HG02798 (cell line): ENCODE data around the gene ZNF814.
"Not testable (repeated sequence)": the region's sequence is repeated elsewhere in the genome, so short reads cannot be mapped to it uniquely, and the experiment has no call there.

ENCODE experiments used
- ATAC-seq: cut with Tn5 transposase; IDR thresholded peaks from one replicate; pipeline ENCODE4 v1.9.1; 2021; ENCODE audit warnings: mild to moderate bottlenecking; ENCODE audit not compliant: unreplicated experiment, poor library complexity

Gene ZNF814

DNA sequence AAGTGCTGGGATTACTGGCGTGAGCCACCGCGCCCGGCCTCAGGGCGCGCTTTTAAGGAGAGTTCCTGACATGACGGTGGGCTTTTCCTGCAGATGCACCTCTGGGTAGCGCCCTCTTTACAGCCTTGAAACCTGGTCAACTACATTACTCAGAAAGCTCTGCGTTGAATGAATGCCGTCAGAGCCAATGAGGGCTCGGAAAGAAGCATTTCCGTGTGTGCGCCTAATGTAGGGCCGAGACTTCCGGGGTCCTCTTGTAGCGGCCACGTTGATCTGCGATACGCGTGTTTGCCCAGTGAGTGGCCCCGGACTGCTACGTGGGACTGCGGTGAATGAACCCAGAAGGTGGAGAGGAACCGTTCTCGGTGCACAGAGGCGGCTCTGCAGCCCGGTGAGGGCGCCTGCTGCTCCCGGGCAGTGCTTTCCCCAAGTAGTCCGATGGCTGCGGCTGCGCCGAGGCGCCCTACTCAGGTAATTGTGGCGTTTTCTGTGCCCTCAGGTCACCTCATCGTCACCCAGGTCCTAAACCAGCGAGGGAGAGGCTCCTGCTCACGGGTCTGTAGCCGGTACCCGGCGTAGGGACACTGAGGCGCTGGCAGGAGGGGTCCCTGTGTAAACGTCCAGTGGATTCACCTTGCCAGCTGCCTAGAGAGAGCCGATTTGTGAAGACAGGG lies 69.2 kb downstream of the ZNF814 start:
- peak; percentile 88 for ATAC-seq

DNA sequence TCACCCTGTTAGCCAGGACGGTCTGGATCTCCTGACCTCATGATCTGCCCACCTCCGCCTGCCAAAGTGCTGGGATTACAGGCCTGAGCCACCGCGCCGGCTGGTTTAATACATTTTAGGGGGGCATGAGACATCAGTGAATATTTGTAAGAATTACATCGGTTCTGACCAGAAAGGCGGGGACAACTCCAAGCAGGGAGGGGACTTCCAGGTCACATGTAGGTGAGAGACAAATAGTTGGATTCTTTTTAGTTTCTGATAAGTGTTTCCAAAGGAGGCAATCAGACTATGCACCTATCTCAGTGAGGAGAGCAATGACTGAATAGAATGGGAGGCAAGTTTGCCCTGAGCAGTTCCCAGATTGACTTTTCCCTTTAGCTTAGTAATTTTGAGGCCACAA lies 70.5 kb downstream of the ZNF814 start:
- ATAC-seq, result no peak

DNA sequence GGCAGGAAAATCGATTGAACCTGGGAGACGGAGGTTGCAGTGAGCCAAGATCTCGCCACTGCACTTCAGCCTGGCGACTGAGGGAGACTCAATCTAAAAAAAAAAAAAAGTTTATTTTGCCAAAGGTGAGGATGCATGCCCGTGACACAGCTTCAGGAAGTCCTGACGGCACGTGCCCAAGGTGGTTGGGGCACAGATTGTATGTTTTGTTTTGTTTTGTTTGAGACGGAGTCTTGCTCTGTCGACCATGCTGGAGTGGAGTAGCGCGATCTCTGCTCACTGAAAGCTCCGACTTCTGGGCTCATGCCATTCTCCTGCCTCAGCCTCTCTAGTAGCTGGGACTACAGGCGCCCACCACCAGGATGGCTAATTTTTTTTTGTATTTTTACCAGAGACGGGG lies 70.9 kb downstream of the ZNF814 start:
- ATAC-seq, result no peak

DNA sequence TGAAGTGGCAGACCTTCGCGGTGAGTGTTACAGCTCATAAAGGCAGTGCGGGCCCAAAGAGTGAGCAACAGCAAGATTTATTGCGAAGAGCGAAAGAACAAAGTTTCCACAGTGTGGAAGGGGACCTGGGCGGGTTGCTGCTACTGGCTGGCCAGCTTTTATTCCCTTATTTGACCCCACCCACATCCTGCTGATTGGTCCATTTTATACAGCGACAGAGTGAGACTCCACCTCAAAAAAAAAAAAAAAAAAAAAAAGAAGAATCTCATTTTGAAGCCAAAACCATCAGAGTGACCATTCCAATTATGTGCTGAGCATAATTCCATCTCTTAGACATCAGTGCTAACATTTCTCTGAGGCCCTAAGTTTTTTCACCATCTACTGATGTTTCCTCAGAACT lies 72.2 kb downstream of the ZNF814 start:
- no peak for ATAC-seq

DNA sequence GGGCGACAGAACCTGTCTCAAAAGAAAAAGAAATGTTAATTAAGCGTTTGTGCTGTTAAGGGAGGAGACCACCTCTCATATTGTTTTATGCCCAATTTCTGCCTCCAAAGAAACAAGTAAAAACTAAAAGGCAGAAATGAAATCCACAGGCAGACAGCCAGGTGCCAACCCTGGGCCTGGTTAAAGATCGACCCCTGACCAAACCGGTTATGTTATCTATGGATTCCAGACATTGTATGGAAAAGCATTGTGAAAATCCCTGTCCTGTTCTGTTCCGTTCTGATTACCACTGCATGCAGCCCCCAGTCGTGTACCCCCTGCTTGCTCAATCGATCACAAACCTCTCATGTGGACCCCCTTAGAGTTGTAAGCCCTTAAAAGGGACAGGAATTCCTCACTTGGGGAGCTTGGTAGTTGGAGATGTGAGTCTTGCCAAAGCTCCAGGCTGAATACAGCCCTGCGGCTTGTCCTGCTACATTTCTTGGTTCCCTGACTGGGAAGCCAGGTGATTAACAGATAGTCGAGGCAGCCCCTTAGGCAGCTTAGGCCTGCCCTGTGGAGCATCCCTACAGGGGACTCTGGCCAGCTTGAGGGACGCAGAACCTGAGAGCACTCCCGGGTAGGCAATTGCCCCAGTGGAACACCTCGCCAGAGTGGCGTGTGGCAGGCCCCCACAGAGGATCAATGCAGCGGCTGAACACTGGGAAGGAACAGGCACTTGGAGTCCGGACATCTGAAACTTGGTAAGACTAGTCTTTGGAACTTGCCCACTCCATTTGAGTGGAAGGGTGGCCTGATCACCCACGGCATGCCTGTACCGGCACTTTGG lies 73.4 kb downstream of the ZNF814 start:
- no peak for ATAC-seq

DNA sequence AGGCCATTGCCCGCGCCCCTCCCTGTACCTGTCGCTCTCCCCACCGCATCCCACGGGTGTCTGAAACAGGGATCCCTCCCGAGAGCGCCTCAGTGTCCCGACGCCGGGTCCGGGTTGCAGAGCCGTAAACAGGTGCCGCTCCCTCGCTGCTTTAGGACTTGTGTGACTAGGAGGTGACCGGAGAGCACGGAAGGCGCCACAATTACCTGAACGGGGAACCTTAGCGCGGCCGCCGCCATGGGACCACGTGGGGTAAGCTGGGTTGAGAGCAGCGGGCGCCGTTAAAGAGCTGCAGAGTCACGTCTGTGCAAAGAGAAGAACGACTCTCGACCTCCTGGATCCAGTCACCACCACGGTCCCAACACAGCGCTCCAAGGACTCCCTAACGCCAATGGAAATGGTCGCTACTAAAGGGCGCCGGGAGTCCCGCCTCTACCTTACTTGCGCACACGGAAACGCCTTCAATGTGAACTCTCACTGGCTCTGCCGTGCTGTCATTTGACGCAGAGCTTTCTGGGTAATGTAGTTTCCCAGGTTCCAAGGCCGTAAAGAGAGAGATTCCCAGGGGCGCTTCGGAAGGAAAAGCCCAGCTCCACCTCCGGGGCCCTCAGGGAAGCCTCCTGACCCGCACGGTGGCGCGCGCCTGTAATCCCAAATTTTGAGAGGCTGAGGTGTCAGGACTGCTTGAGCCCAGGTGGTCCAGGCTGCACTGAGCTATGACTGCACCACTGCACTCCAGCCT lies 74.2 kb downstream of the ZNF814 start, which contains the start of gene ZNF552:
TSS of gene ZNF552 (minus strand) at position 409 of the 742 bp plus-strand sequence. CDS start at position 239, 170 bp downstream.
- peak; percentile 80 for ATAC-seq

DNA sequence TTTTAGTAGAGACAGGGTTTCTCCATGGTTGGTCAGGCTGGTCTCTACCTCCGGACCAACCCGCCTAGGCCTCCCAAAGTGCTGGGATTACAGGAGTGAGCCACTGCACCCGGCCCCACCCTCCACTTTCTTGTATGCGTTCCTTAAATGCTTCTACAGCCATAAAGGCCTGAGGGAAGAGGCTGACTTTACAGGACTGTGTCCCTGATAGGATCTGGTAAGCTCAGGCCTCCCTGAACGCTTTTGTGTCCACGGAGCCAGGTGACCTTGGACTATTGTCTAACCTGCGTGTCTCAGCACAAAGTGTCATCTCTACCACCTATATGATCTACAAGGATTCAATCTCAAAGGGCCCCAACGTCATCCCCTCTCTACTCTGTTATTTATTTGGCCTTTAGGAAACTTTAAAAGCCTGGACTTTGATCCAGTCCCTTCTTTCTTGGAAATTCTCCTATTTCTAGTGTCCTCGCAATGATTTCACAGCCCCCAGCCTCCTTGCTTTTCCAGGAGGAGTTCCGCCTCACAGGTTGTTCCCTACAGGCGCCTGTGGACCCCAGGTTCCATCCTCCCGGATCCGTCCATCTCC lies 74.8 kb downstream of the ZNF814 start:
- no peak for ATAC-seq

DNA sequence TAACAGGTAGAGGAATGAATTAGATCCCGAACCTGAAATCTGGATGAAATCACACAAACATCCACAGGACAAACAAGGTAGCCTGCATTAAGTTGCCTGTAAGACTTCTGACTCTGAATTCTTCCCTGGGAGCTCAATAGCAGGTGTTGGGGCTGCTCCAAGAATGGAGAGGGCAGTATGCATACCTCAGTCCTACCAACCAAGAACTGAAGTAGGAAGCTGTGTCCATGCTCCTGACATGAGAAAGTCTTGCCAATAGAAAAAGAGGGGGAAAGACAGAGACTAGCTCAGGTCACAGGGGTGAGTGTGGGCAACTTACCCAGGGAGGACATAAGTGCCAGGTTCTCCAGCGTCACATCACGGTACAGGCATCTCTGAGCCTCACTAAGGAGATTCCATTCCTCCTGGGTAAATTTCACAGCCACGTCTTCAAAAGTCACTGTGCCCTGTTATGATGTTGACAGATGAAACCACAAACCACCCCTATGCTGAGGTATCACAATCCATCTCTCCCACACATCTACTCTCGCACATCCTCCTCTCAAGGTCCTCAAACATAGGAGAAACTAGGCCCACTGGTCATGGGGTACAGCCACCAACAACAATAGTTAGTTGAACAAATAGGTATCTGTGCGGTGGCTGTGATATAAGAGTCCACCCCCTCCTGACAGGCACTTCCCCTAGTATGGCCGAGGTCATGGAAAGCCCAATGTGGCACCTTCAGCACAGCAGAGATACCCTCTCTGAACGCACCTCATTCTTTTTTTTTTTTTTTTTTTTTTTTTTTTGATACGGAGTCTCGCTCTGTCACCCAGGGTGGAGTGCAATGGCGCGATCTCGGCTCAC lies 75.6 kb downstream of the ZNF814 start:
- ATAC-seq, result not testable (repeated sequence)

DNA sequence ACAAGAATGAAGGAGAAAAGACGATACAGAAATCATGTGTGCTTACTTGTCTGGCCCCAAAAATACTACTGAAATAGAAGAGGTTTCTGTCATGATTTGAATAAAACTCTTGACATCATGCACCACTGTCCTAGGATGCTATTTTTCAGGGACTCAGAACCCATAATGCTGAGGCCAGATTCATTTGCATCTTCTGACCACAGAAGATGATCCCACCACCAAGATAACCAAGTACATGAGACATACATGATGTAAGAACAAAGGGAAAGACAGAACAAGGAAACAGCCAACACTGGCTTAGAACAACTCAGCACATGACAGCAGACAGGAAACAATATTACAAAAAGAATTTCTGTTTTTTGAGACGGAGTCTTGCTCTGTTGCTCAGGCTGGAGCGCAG lies 76.6 kb downstream of the ZNF814 start:
- ATAC-seq, result no peak

DNA sequence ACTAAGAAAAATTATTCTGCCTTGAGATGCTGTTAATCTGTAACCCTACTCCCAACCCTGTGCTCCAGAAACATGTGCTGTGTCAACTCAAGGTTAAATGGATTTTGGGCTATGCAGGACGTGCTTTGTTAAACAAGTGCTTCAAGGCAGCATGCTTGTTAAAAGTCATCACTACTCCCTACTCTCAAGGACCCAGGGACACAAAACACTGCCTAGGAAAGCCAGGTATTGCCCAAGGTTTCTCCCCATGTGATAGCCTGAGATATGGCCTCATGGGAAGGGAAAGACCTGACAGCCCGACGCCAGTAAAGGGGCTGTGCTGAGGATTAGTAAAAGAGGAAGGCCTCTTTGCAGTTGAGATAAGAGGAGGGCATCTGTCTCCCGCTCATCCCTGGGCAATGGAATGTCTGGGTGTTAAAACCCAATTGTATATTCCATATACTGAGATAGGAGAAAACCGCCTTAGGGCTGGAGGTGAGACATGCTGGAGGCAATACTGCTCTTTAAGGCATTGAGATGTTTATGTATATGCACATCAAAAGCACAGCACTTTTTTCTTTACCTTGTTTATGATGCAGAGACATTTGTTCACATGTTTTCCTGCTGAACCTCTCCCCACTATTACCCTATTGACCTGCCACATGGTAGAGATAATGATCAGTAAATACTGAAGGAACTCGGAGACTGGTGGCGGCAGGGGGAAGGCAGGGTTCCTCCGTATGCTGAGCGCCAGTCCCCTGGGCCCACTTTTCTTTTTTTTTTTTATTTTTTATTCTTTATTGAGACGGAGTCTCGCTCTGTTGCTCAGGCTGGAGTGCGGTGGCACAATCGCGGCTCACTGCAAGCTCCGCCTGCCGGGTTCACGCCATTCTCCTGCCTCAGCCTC lies 78.2 kb downstream of the ZNF814 start:
- not testable (repeated sequence) for ATAC-seq

DNA sequence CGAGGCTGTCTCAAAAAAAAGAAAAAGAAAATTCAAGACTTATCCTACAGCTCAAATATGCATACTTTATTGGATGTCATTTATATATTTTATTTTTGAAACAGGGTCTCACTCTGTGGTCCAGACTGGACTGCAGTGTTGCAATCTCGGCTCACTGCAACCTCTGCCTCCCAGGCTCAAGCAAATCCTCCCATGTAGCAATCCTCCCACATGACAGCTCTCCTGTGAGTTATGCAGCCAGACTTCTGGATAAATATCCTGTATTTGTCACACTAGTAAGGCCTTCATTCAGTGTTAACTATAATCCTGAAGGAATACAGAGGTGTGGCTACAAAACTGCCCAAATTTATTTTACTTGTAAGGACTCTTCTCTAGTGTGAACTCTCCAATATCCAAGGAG lies 81.3 kb downstream of the ZNF814 start:
- no peak for ATAC-seq

DNA sequence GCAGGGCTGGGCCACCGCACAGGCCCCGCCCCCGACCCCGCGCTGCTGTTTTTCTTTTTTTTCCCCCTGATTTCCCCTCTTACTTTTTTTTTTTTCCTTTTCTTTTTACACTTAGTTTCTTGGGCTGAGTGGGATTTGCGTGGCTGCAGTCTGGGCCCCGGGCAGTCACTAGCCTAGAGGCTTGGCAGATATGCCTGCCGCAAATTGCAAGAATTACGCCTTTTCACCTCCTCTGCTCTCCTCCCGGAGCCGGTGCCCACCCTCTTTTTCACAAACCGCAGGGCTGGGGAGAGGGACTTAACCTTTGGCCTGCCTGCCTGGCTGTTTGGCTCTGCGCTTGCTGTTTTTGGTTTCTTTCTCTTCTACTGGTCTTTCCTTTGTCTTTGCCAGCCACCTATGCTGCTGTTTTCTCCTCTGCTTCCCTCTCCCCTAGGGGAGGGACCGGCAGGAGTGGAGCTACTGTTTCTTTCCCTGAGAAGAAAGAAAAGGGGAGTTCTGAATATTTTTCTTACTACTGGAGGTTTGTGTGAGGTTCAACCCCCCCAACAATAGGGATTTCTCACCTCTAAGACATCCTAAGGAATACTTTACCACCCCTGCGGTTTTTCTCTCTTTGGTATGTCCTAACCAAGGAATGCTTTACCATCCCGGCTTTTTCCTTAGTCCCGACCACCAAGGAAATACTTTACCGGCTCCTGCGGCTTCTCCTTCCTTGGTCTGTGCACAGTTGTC lies 85.1 kb downstream of the ZNF814 start:
- no peak for ATAC-seq

DNA sequence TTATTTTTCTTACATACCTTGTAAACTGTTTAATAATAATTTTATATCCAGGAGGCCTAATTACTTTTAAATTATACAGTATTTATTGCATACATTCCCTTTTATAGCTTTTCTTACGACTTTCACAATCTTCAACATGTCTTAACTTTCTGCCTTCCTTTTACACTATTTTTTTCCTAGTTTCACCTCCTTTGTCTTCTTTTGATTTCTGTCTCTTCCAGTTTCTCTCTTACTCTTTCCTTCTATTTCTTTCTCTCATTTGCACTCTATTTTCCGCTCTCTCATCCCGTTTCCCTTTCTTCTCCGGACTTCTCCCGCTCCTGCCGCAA lies 85.6 kb downstream of the ZNF814 start:
- no peak for ATAC-seq

DNA sequence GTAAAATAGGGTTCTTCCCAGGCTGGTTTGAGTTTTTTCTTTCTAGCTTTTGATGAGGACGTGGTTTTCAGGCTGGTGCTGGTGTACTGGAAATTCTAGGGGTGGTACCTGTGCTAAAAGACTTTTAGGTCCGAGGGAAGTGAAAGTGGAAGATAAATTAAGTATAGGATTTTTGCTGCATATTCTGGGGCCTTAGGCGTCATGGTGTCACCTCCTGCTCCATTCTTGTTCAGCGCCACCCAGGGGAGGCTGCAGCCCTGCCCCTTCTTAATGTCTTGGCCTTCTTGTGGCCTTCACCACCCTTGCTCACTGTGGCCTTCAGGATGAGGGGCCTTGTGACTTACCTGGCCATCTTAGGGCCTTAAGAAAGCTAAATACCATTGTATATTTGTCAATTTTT lies 86.6 kb downstream of the ZNF814 start:
- ATAC-seq, result no peak

DNA sequence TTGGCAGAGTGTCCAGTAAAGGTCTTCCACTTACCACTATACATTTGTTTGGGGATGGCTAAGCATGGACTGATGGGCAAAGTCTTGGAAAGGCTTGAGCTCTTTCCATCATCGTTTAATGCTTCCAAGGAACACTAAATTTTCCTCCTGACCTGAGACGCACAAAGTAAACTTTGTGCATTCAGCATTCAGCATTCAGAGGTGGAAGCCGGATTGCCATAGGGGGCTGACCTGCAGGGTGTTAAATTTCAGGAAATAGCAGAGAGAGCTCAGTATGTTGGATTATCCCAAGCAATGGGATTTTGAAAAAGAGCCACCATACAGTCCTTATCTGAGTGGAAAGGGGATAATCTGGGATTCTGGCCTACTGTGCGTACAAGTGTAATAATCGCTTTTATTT lies 88.1 kb downstream of the ZNF814 start:
- no peak for ATAC-seq
